ENCODE results near the gene FAM107B.

- TF ChIP-seq POLR2AphosphoS5 (IDR thresholded peaks at IDR 0.05; ENCODE audit: low read depth, low read length) (no peak), REST (IDR thresholded peaks at IDR 0.05; ENCODE audit: insufficient read depth in 1 of 2, low read depth in 2 of 2, low read length in 2 of 2) (no peak)
Observed at GRCh38 chr10:14681802-14682201, 92.9 kb downstream of the FAM107B start.

Data from PFSK-1 (cell line).